Right lobe of liver (tissue), 6 donors: ENCODE measurements around the gene IL12A. TPM values are rescaled to one million over a fixed set of nuclear protein-coding genes. Genes with fewer than 3 reads are reported as not detected.
A peak's percentile ranks its signal among the peaks of the same experiment; 100 is the strongest.

Source experiments
- ATAC-seq, 4 donors: fragments of 200-7000 bp; cut with Tn5 transposase; one replicate each; pipeline ENCODE4 v1.9.1; 2020; ENCODE audit warnings: mild to moderate bottlenecking in 4 of 4, moderate library complexity in 4 of 4
- DNase-seq, 3 donors: peaks; one replicate each; pipeline ENCODE4 v3.0.0-alpha.2; 2020
- H3K27ac ChIP-seq, 3 donors: fragments of 200-600 bp; one replicate each; pipeline ENCODE4 v1.8.0; 2022
- H3K27me3 ChIP-seq, 2 donors: fragments of 200-600 bp; one replicate each; pipeline ENCODE4 v1.8.0; 2022
- H3K36me3 ChIP-seq, 4 donors: fragments of 200-600 bp; sonication (generic) in 1 of 4; one replicate each; pipeline versions ENCODE4 v1.5.1 to v1.8.0; 2017 to 2022; ENCODE audit warnings: control low read depth in 1 of 4
- H3K4me1 ChIP-seq, 4 donors: fragments of 200-600 bp; sonication (generic) in 1 of 4; one replicate each; pipeline versions ENCODE4 v1.5.1 to v1.8.0; 2017 to 2022; ENCODE audit warnings: control low read depth in 1 of 4
- H3K4me3 ChIP-seq, 3 donors: fragments of 200-600 bp; one replicate each; pipeline ENCODE4 v1.8.0; 2022
- H3K9me3 ChIP-seq, 4 donors: fragments of 200-600 bp; sonication (generic) in 1 of 4; one replicate each; pipeline versions ENCODE4 v1.5.1 to v1.8.0; 2017 to 2022; ENCODE audit warnings: control low read depth in 1 of 4
- CTCF ChIP-seq, 4 donors: fragments of 200-600 bp in 3 of 4; fragments of 450-650 bp in 1 of 4; IDR thresholded peaks; one replicate each; pipeline versions ENCODE4 v1.5.1 to v1.8.0; 2016 to 2022; ENCODE audit warnings: antibody characterized with exemption in 4 of 4, mild to moderate bottlenecking in 2 of 4
- POLR2A ChIP-seq: fragments of 450-650 bp; IDR thresholded peaks from one replicate; pipeline ENCODE4 v1.6.1; 2017; ENCODE audit warnings: antibody characterized with exemption, mild to moderate bottlenecking
- whole genome bisulfite sequencing: methylation state at CpG from one replicate; pipeline ENCODE4 v1.1.6; 2018; ENCODE audit warnings: low coverage, low lambda C conversion rate; ENCODE audit not compliant: insufficient coverage; ENCODE audit errors: missing lambda C conversion rate; 5-methylcytosine and 5-hydroxymethylcytosine counted together
- intact Hi-C, 2 donors: fragments of 100-400 bp; cut with DNase I; formaldehyde crosslinking; loops; one replicate each; pipeline versions ENCODE4 v1.11.2 to v1.14.1; 2022
- total RNA-seq, 6 experiments: library from RNA; depleted of rRNA in 2 of 6; stranded (reverse); fragments of >200 nt in 2 of 6; fragmentation: NEBNext Ultra II Directional in 3 of 6; extraction: Animal tissue kit (Norgen Biotek cat#: 25700) in 3 of 6; gene quantifications; one replicate each; pipeline versions ENCODE4 v1.1.0 to v1.2.4, GENCODE V29; 2016 to 2023
- donor health status: DM: no; HTN: yes; CAD: no.
- donor health status: DM: no; HTN: no; CAD: no.
- donor health status: DM: no; HTN: no; CAD: no.
- donor health status: DM: no; HTN: yes; CAD: no.
- donor health status: DM: no; HTN: yes; CAD: no.

IL12A gene
- total RNA-seq, 6 experiments from 2014 or later: 0.55 TPM; not detected in 5

DNA sequence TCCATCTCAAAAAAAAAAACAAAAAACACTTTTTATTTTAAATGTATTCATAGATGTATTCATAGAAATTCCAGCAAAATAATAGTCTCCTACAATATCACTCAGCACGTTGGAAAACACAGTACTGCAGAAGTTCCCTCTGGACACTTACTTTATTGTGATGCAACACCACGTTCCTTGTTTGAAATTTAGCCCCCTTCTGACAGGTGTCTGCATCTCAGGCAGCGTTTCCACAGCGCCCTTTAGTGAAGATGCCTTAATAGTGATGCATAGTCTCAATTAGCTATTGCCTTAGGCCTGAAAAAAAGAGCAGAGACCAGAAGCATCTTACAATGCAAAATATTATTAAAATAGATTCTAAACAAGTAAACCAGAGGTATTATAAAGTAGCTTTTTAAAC is 20.3 kb downstream of the IL12A start:
- Histone ChIP-seq H3K27ac (no peak overlapping the region), H3K27me3 (no peaks in the 10 kb centered on the region), H3K4me1 (no peaks in the 10 kb centered on the region), H3K4me3 (no peak overlapping the region), H3K36me3 (no peaks in the 10 kb centered on the region), H3K9me3 (no peaks in the 10 kb centered on the region)
- DNase-seq (no peak), ATAC-seq (no peak)
- no peak for TF ChIP-seq CTCF (IDR thresholded peaks at IDR 0.05)
- no peak for TF ChIP-seq POLR2A
- intact Hi-C loops: loop anchor here (5.0 to 10.0 kb wide), 2 partner anchors 122 to 124 kb away; no protein-coding TSS in a partner anchor
- 54% methylated on average over 4 of the region's 4 CpGs for WGBS

- no peak overlapping the region for H3K27ac ChIP-seq
- ATAC-seq (no peak), DNase-seq (no peak)
- H3K4me3 ChIP-seq: no peak overlapping the region
- TF ChIP-seq CTCF (IDR thresholded peaks at IDR 0.05): no peak
- no peak for TF ChIP-seq POLR2A
- intact Hi-C loops: loop anchor here (5.0 to 10.0 kb wide), 2 partner anchors 122 to 125 kb away; no protein-coding TSS in a partner anchor
- no peaks in the 10 kb centered on the region for H3K27me3 ChIP-seq
- no peaks in the 10 kb centered on the region for H3K4me1 ChIP-seq
- H3K9me3 ChIP-seq: no peaks in the 10 kb centered on the region
- H3K36me3 ChIP-seq: no peaks in the 10 kb centered on the region
Observed at GRCh38 chr3:160009525-160009924, 20.9 kb downstream of the IL12A start.

DNA sequence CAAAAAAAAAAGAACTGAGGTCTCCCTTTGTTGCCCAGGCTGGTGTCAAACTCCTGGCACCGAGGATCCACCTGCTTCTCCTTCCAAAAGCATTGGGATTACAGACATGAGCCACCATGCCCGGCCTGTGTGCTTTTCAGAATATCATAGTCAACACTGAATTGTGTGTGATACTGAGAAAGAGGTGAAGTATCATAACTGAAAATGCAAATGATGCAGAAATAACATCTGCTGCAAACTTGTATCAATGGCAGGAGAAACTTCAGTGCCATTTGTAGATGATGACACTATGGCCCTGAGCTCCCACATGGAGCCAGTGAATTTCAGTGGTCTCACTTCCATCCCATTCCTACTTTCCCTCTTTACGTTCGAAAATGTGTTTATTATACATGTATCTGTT is 21.9 kb downstream of the IL12A start:
- H3K27ac ChIP-seq: no peak overlapping the region
- no peaks in the 10 kb centered on the region for H3K27me3 ChIP-seq
- DNase-seq (no peak), ATAC-seq (no peak)
- H3K36me3 ChIP-seq: no peaks in the 10 kb centered on the region
- TF ChIP-seq CTCF (IDR thresholded peaks at IDR 0.05) (no peak), POLR2A (no peak)
- H3K4me3 ChIP-seq: no peak overlapping the region
- WGBS: 75% methylated on average over 4 of the region's 4 CpGs
- H3K4me1 ChIP-seq: no peaks in the 10 kb centered on the region
- H3K9me3 ChIP-seq: no peaks in the 10 kb centered on the region
- intact Hi-C loops: no loop called here

DNA sequence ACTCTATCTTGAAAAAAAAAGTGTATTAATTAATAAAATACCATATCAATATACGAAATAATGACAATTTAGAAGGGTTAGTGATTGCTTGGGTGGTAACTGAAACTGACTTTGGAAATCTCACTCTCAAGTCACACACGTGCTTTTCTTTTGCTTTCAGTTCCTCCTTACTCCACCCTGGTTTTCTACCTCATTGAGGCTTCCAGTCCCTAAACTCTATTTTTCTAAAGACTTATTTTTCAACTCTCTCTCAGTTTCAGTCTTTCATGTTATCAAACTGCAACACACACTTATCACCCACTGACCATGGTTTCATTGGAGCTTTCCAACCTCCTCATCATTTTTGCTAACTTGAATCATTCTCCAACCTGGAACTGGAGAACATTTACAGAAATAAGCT is 23.5 kb downstream of the IL12A start:
- 17% methylated on average over 2 of the region's 2 CpGs for WGBS
- DNase-seq (no peak), ATAC-seq (peak in 2 of 4 donors; percentile 26 to 45)
- intact Hi-C loops: no loop called here
- no peak for TF ChIP-seq POLR2A
- TF ChIP-seq CTCF (IDR thresholded peaks at IDR 0.05): no peak
- Histone ChIP-seq H3K9me3 (no peaks in the 10 kb centered on the region), H3K27me3 (no peaks in the 10 kb centered on the region), H3K36me3 (no peaks in the 10 kb centered on the region), H3K27ac (no peak overlapping the region), H3K4me3 (no peak overlapping the region), H3K4me1 (no peaks in the 10 kb centered on the region)

- Histone ChIP-seq H3K36me3 (no peaks in the 10 kb centered on the region), H3K4me1 (no peaks in the 10 kb centered on the region), H3K27ac (no peak overlapping the region), H3K4me3 (no peak overlapping the region), H3K9me3 (no peaks in the 10 kb centered on the region), H3K27me3 (no peaks in the 10 kb centered on the region)
- intact Hi-C loops: no loop called here
- no peak for TF ChIP-seq POLR2A
- TF ChIP-seq CTCF (IDR thresholded peaks at IDR 0.05): no peak
- DNase-seq: no peak
- peak in 3 of 4 donors; percentile 43 to 97 (median 55) for ATAC-seq
- WGBS: 31% methylated on average over 1 of the region's 1 CpG
Observed at GRCh38 chr3:160016972-160017371, 28.3 kb downstream of the IL12A start.
